GM20000 (cell line): Measurements from ENCODE around the gene FERMT2.

ENCODE experiments used
- DNase-seq: peaks from one replicate; pipeline ENCODE4 v3.0.0; 2012; ENCODE audit warnings: low spot score
- TF ChIP-seq, protein P1 (sequence below): IDR thresholded peaks from 2 replicates; pipeline ENCODE4 v1.5.1; 2012; ENCODE audit warnings: mild to moderate bottlenecking, control low read depth; ENCODE audit errors: extremely low read depth, missing control alignments

The FERMT2 gene

DNA sequence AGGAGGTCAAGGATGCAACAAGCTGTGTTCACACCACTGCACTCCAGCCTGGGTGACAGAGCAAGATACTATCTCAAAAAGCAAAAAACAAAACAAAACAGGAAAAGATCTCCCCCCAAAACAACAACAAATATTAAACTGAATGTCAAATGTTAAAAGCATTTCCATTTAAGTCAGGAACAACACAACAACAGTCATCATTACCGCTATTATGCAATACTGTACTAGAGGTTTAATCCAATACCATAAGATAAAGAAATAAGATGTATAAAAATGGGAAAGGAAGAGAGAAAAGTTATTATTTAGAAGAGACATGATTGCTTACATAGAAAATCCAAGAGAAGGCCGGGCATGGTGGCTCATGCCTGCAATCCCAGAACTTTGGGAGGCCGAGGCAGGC, 36.6 kb downstream of the FERMT2 start:
- TF ChIP-seq, protein P1, sequence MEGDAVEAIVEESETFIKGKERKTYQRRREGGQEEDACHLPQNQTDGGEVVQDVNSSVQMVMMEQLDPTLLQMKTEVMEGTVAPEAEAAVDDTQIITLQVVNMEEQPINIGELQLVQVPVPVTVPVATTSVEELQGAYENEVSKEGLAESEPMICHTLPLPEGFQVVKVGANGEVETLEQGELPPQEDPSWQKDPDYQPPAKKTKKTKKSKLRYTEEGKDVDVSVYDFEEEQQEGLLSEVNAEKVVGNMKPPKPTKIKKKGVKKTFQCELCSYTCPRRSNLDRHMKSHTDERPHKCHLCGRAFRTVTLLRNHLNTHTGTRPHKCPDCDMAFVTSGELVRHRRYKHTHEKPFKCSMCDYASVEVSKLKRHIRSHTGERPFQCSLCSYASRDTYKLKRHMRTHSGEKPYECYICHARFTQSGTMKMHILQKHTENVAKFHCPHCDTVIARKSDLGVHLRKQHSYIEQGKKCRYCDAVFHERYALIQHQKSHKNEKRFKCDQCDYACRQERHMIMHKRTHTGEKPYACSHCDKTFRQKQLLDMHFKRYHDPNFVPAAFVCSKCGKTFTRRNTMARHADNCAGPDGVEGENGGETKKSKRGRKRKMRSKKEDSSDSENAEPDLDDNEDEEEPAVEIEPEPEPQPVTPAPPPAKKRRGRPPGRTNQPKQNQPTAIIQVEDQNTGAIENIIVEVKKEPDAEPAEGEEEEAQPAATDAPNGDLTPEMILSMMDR: no peak
- no peak for DNase-seq

DNA sequence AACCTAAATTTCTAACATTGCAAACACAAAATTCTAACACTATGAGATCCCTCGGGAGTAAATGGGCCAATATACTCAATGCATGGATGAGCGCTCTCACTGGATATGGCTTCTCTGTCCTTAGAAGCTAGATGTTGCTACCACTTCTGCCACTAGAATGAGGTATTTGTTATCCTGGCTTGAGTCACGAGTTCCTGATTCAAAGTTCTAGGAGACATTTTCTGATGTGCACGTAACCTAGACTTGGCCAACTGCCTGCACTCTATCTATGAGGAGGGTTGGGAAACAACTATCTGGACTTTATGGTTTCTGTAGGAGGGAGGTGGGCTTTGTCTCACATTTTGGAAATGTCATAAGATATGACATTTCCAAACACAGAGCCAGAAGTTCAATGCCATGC, 37.6 kb downstream of the FERMT2 start:
- DNase-seq: no peak
- TF ChIP-seq, protein P1: no peak

DNA sequence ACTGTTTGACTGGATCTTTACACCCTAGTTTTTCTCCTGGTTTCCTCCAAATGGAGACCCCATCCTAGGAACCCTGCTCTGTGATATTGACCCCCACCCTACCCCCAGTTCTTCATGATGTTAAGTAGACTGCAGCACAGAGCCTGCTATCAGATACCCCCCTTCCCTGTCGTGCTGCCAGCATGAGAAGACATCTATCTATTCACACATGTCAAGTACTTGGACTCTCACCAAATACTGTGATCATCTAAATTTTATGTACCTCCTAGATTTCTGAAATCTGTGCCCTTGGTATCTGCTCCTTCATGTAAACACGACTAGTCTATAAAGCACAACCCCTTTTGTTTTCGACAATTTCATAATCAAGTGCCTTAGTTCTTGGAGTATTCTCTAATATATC, 38.9 kb downstream of the FERMT2 start:
- TF ChIP-seq, protein P1: no peak
- DNase-seq: no peak

DNA sequence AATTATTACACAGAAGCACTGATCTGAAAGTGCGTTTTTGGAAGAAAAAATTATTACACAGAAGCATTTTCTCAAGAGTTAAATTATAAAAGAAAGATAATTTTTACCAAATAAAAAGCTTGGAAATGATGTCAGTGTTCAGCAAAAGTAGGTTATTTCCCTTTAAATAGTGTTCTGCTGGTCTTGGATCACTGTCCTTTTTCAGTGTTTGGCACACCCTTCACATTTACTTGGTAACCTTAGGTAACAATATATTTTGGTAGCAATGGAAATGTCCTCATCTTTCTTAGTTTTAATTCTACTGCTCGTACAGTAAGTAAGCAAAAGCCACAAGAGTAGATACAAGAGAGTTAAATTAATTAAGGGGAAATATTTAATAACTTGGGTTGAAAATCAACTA, 40.3 kb downstream of the FERMT2 start:
- no peak for DNase-seq
- TF ChIP-seq, protein P1: no peak

DNA sequence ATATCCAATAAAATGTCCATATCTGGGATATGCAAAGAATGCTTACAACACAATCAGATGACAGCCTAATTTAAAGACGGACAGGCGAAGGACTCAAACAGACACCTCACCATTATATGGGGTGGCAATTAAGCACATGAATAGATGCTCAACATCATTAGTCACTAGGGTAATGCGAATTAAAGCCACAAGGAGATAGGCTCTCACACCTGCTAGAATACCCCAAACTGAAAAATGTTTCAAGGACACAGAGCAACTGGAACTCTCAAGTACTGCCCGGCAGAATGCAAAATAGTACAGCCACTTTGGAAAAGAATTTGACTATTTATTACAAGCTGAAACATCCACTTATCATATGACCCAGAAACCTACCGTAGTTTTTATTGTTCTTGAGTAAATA, 42.9 kb downstream of the FERMT2 start:
- DNase-seq: no peak
- TF ChIP-seq, protein P1: no peak

DNA sequence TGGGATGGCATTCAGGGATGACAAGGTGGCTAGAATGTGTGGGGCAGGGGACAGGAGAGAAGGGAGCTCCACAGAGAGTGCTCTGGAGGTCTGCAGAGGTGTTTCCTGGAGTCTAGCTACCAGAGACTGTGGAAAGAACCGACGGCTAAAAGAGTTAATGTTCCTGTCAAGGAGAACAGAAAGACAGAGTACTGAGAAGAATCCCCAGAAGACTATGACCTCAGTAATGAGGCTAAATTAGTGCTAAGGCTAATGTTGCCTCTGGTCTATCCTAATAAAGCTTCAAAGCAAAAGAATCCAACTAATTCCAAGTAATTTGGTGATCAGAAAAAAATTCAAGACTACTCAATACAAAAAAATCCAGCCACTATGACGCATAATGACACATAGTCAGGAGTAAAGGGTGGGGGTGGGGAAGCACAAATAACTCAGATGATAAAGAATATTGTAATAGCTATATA, 44.7 kb downstream of the FERMT2 start:
- no peak for DNase-seq

DNA sequence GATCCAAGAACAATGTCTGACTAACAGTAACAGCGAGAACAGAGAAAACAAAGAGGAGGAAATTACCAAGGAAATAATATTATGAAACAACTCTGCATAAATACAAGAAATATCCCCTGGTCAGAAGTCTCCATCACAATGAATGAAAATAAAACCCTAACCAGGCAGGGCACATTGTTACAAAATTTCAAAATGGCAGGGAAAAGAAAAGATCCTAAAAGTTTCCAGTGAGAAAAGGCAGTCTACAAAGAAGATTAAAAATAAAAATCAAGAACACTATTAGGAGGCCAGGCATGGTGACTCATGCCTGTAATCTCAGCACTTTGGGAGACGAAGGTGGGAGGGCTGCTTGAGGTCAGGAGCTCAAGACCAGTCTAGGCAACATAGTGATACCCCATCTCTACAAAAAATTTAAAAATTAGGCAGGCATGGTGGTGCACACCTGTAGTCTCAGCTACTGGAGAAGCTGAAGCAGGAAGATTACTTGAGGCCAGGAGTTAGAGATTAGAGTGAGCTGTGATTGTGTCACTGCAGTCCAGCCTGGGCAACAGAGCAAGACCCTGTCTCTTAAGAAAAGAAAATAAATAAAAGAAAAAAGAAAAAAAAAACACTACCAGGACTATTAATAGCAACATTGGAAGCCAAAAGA, 47.8 kb downstream of the FERMT2 start:
- TF ChIP-seq, protein P1: no peak
- no peak for DNase-seq

More for the DNA sequence above, 44.7 kb downstream of the FERMT2 start:
- TF ChIP-seq, protein P1: no peak
